ENCODE measurements around the gene TMSB15B.
"Not testable (repeated sequence)": the region's sequence is repeated elsewhere in the genome, so short reads cannot be mapped to it uniquely, and the experiment has no call there.

Gene TMSB15B

GRCh38 chrX:103962411-103963278 lies at the start of gene TMSB15B:
Gene TMSB15B, plus strand, starts transcription at chrX:103962627.
- DNase-seq (ENCODE audit: low read depth): not testable (repeated sequence)

DNA sequence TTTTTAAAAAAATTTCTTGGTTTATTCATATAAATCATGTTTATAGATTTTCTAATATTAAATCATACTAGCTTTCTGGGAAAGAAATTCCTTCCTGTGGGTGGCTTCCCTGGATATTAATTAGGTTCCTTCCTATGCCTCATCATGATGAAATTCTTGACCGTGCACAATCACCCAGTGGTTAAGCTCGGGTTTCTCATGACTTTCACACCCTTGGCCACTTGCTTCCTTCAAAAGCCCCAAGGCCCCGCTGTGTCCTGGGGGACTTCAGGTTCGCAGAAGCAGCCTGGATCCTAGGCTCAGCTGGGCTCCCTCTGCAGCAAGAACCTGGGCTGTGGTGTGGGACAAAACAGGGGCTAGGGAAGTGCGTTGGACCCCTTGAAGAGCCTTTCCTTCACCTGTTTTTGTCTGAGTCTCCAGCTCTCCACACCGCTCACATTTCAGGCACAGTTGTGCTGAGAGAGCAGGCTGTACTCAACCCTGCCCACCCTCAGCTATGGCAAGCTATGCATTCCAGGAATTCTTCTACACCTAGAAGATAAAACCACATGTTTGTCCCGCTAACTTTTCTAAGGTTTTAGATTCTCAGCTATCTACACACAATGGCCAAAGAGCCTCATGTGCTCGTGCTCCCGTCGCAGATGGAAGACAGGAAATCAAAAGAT lies 48.9 kb upstream of the TMSB15B start:
- no peak for DNase-seq (ENCODE audit: low read depth)

DNA sequence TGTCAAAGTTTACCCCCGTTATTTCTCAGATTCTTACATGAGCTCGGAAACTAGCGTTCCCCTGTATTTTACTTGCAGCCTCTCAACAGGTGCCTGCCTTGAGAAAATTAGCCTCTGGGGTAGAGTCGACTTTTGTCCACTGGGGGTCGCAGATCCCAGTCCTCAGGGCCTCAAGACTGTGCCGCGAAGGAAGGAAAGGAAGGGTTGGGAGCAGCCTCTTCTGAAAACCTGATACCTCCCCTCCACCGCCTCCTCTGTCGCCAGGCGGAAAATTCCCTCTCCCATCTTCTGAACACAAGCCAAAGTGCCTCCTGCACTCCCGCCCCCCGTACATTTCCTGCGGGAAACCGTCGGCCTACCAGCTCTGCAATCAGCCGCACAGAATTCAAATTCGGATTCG lies 44.4 kb upstream of the TMSB15B start:
- peak; percentile 3 for DNase-seq (ENCODE audit: low read depth)

DNA sequence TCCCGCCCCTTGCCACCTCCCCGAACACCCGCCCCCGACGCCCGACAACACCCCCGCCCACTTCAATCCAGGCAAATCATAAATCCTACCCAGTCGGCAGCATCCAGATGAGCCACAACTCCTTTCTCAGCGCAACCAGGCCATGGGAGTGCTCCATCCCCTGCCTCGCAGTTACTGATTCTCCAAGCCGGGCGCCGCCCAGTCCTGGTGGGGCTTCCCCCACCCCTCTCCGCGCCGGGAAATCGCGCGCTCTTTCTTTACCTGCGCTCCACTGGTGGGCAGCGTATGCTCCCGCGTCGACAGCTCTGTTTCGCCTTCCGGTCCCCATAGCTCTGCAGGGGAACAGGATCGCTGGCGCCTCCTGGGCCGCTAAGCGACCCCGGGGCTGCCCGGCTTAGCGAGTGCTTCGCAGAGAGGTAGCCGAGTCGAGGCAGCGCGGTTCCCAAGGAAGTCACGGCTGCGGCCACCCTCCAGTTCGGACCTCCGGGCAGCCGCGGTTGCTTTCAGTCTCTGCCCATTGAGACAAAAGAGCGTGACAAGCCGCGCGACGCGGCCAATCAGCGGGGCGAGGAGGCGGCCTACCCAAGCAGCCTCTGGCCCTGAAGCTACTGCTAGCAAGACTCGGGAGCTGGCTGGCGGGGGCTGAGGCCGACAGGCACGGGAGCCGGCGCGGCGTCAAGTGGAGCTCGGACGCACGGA lies 43.7 kb upstream of the TMSB15B start:
- peak; percentile 11 for DNase-seq (ENCODE audit: low read depth)

- DNase-seq (ENCODE audit: low read depth): peak; percentile 2
These were observed 43.2 kb upstream of the TMSB15B start for GRCh38 chrX:103919270-103919637.

DNA sequence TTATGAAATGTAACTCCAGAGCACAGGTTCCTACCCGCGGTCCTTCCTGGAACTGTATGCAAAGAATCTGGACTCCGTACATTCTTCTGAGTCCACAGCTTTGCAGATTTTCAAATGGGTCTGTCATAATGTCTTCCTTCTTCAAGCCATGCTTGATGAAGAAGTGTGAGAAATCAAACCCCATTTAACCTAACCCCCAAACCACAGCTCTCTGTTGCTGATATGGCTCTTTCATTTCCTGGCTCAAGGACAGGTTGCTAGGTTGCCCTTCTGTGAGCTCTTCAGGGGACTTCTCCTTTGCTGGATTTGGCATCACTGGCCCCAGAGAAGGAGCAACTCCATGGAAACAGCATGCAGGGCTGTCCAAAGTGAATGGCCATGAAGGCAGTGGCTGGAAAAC lies 41.9 kb upstream of the TMSB15B start:
- not testable (repeated sequence) for DNase-seq (ENCODE audit: low read depth)

GRCh38 chrX:103927030-103927429 lies 35.4 kb upstream of the TMSB15B start:
- no peak for DNase-seq (ENCODE audit: low read depth)

- DNase-seq (ENCODE audit: low read depth): no peak
These were observed 34.8 kb upstream of the TMSB15B start for GRCh38 chrX:103927633-103928032.

- DNase-seq (ENCODE audit: low read depth): no peak
These were observed 30.3 kb upstream of the TMSB15B start for GRCh38 chrX:103932133-103932532.

DNA sequence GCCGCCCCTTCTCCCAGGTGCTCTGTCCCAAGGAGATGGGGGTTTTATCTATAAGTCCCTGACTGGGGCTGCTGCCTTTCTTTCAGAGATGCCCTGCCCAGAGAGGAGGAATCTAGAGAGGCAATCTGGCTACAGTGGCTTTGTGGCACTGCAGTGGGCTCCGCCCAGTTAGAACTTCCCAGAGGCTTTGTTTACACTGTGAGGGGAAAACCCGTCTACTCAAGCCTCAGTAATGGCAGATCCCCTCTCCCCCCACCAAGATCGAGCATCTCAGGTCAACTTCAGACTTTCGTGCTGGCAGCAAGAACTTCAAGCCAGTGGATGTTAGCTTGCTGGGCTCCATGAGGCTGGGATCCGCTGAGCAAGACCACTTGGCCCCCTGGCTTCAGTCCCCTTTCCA lies 22.2 kb upstream of the TMSB15B start:
- not testable (repeated sequence) for DNase-seq (ENCODE audit: low read depth)

DNA sequence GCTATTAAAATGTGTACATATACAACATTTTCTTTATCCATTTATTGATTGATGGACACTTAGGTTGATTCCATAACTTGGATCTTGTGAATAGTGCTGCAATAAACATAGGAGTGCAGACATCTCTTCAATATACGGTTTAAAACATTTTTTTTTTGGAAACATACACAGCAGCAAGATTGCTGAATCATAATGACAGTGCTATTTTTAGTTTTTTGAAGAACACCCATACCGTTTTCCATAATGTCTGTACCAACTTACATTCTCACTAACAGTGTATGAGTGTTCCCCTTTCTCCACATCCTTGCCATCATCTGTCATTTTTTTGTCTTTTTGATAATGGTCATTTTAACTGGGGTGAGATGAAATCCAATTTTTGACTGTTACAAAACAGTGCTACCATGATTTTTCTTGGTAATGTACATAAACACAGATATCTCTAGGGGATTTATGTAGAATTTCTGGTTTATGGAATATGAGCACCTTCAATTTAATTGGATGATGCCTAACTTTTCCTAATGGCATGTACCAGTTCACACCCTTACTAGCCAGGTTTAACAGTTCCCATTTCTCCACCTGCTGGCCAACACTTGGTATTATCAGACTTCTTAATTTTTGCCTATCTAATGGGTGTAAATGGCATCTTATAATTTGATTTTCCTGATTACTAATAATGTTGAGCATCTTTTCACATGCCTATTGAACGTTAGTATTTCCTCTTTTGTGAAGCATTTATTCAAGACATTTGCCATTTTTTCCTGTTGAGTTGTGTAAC lies 21.0 kb upstream of the TMSB15B start:
- DNase-seq (ENCODE audit: low read depth): peak; percentile 0

GRCh38 chrX:103949506-103949905 lies 12.9 kb upstream of the TMSB15B start:
- DNase-seq (ENCODE audit: low read depth): no peak

DNA sequence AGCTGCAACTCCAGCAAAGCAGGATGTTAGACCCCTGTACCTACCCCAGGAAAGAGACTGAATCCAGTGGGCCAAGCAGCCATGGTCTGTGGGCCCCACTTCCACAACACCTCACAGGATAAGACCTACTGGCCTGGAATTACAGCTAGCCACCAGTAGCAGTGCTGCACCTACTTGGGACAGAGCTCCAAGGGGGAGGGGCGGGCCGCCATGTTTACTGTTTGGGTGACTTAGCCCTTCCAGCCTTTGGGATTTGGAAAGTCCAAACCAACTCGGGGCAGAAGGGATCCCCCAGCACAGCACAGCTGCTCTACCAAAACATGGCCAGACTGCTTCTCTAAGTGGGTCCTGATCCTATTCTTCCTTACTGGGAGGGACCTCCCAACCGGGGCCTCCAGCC lies 9.1 kb upstream of the TMSB15B start:
- DNase-seq (ENCODE audit: low read depth): no peak

- DNase-seq (ENCODE audit: low read depth): no peak
These were observed 8.2 kb upstream of the TMSB15B start for GRCh38 chrX:103954259-103954658.

- DNase-seq (ENCODE audit: low read depth): not testable (repeated sequence)
These were observed 1.8 kb upstream of the TMSB15B start for GRCh38 chrX:103960599-103960998.

GRCh38 chrX:103983508-103983907 lies 21.1 kb downstream of the TMSB15B start:
- DNase-seq (ENCODE audit: low read depth): not testable (repeated sequence)

DNA sequence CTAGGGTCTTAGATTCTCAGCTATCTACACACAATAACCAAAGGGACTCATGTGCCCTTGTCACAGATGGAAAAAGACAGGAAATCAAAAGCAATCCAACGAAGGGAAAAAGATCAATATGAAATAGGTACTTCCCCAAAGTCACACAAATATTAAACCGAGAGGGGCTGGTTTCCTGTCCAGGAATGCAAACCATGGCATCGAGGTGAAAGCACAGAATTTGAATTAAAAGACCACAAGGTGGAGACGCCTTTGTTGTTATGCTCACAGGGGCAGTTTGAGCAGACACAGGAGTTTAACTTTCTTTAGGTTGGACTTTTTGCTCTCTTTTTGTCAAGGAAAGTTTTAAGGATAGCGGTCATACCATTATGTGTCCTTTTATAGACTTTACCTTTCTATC lies 36.8 kb downstream of the TMSB15B start:
- DNase-seq (ENCODE audit: low read depth): no peak

- no peak for DNase-seq (ENCODE audit: low read depth)
These were observed 46.4 kb downstream of the TMSB15B start for GRCh38 chrX:104008831-104009230.

GRCh38 chrX:104013158-104013557 lies 50.7 kb downstream of the TMSB15B start:
- DNase-seq (ENCODE audit: low read depth): no peak

- no peak for DNase-seq (ENCODE audit: low read depth)
These were observed 51.2 kb downstream of the TMSB15B start, which contains the start of gene H2BW1 for GRCh38 chrX:104013606-104014005. Gene H2BW1, minus strand, starts transcription at chrX:104013708. Its CDS starts 132 bp downstream, at chrX:104013576.

- DNase-seq (ENCODE audit: low read depth): not testable (repeated sequence)
These were observed 53.1 kb downstream of the TMSB15B start for GRCh38 chrX:104015576-104015975.

Measured in GM04503 (cell line).